Natural killer cell (primary cell): Measurements from ENCODE around the gene PLEKHA6. TPM values are rescaled to one million over a fixed set of nuclear protein-coding genes. Genes with fewer than 3 reads are reported as not detected.
A peak's percentile ranks its signal among the peaks of the same experiment; 100 is the strongest.

ENCODE experiments used
- ATAC-seq, 3 donors: fragments of 150-1000 bp in 2 of 3; fragments of 200-7000 bp in 1 of 3; cut with Tn5 transposase; 1 replicate in 1 of 3; 2 replicates in 2 of 3; pipeline ENCODE4 v1.10.0; 2021; ENCODE audit warnings: mild to moderate bottlenecking in 2 of 3, moderate library complexity in 2 of 3
- DNase-seq, 2 donors: peaks; one replicate each; pipeline versions ENCODE4 v3.0.0 to v3.0.0-alpha.2; 2013 to 2021; ENCODE audit warnings: mixed read lengths in 1 of 2
- H3K27ac ChIP-seq: one replicate; pipeline ENCODE4 v1.5.1; 2013; ENCODE audit warnings: mild to moderate bottlenecking, low read length
- H3K27me3 ChIP-seq: one replicate; pipeline ENCODE4 v1.6.1; 2013; ENCODE audit warnings: low read length; ENCODE audit not compliant: control insufficient read depth, insufficient read depth
- H3K36me3 ChIP-seq: one replicate; pipeline ENCODE4 v1.6.1; 2013; ENCODE audit warnings: low read length; ENCODE audit not compliant: control insufficient read depth, insufficient read depth
- H3K4me1 ChIP-seq: one replicate; pipeline ENCODE4 v1.6.1; 2013; ENCODE audit warnings: low read length; ENCODE audit not compliant: control insufficient read depth, insufficient read depth
- H3K4me3 ChIP-seq: one replicate; pipeline ENCODE4 v1.5.1; 2013; ENCODE audit warnings: low read length
- H3K9me3 ChIP-seq: one replicate; pipeline ENCODE4 v1.6.1; 2013; ENCODE audit warnings: low read length; ENCODE audit not compliant: control insufficient read depth, insufficient read depth
- H3K27ac Mint-ChIP-seq, 2 donors: one replicate each; pipeline ENCODE4 v1.8.0; 2022; ENCODE audit warnings: mild to moderate bottlenecking in 2 of 2, mixed read lengths in 2 of 2, moderate library complexity in 1 of 2
- H3K27me3 Mint-ChIP-seq, 2 donors: one replicate each; pipeline ENCODE4 v1.8.0; 2022; ENCODE audit warnings: low read depth in 2 of 2, mixed read lengths in 2 of 2
- H3K36me3 Mint-ChIP-seq: one replicate; pipeline ENCODE4 v1.8.0; 2022; ENCODE audit warnings: mixed read lengths
- H3K4me1 Mint-ChIP-seq, 2 donors: one replicate each; pipeline ENCODE4 v1.8.0; 2022; ENCODE audit warnings: mixed read lengths in 2 of 2
- H3K4me3 Mint-ChIP-seq: one replicate; pipeline ENCODE4 v1.8.0; 2022; ENCODE audit warnings: mild to moderate bottlenecking, moderate library complexity, mixed read lengths
- H3K9me3 Mint-ChIP-seq, 2 donors: one replicate each; pipeline ENCODE4 v1.8.0; 2022; ENCODE audit warnings: mixed read lengths in 2 of 2
- CTCF ChIP-seq: fragments of 200-600 bp; IDR thresholded peaks from one replicate; pipeline ENCODE4 v1.8.0; 2022; ENCODE audit warnings: antibody characterized with exemption
- WGBS: methylation state at CpG from one replicate; pipeline ENCODE4 v1.1.7; 2013; ENCODE audit warnings: missing lambda C conversion rate; ENCODE audit not compliant: insufficient coverage; 5-methylcytosine and 5-hydroxymethylcytosine counted together
- intact Hi-C: fragments of 100-400 bp; cut with micrococcal nuclease; formaldehyde crosslinking; loops from one replicate; pipeline ENCODE4 v1.14.2; 2022
- total RNA-seq, 4 donors: library from RNA; stranded (reverse); fragments of 120-200 nt in 1 of 4; gene quantifications; one replicate each; pipeline versions ENCODE4 v1.2.3 to v1.2.4, GENCODE V29; 2013 to 2022

PLEKHA6 gene
- total RNA-seq, 3 donors from 2014 or later (not counting 1 experiment from before 2014, with no cell fraction given): 0.10 to 0.43 (median 0.16) TPM

GRCh38 chr1:204259782-204260181 lies 99.9 kb downstream of the PLEKHA6 start:
- no peak for DNase-seq
- H3K27me3 Mint-ChIP-seq: peaks cover 0 to 3% of the 10 kb centered on the region in 2 donors
- intact Hi-C loops: no loop called here
- H3K9me3 Mint-ChIP-seq: no peaks in the 10 kb centered on the region
- Histone ChIP-seq H3K27ac (no peak overlapping the region), H3K4me3 (no peak overlapping the region), H3K27me3 (no peaks in the 10 kb centered on the region), H3K4me1 (no peaks in the 10 kb centered on the region), H3K9me3 (no peaks in the 10 kb centered on the region), H3K36me3 (no peaks in the 10 kb centered on the region)
- H3K4me1 Mint-ChIP-seq: no peaks in the 10 kb centered on the region
- no peak for ATAC-seq
- no peak overlapping the region for H3K27ac Mint-ChIP-seq
- TF ChIP-seq CTCF: no peak
- H3K36me3 Mint-ChIP-seq: no peaks in the 10 kb centered on the region
- no peak overlapping the region for H3K4me3 Mint-ChIP-seq
- WGBS: 83% methylated on average over 5 of the region's 5 CpGs

- no peaks in the 10 kb centered on the region for H3K36me3 Mint-ChIP-seq
- H3K27me3 Mint-ChIP-seq: peaks cover 0 to 3% of the 10 kb centered on the region in 2 donors
- DNase-seq (no peak), ATAC-seq (no peak)
- Histone ChIP-seq H3K27me3 (no peaks in the 10 kb centered on the region), H3K9me3 (no peaks in the 10 kb centered on the region), H3K36me3 (no peaks in the 10 kb centered on the region), H3K27ac (no peak overlapping the region), H3K4me3 (no peak overlapping the region), H3K4me1 (no peaks in the 10 kb centered on the region)
- intact Hi-C loops: no loop called here
- H3K4me1 Mint-ChIP-seq: no peaks in the 10 kb centered on the region
- H3K4me3 Mint-ChIP-seq: no peak overlapping the region
- no peak overlapping the region for H3K27ac Mint-ChIP-seq
- H3K9me3 Mint-ChIP-seq: no peaks in the 10 kb centered on the region
- no peak for TF ChIP-seq CTCF
- 93% methylated on average over 18 of the region's 18 CpGs for WGBS
These were observed 100.5 kb downstream of the PLEKHA6 start for GRCh38 chr1:204259196-204259595.

- Mint-ChIP-seq H3K9me3 (no peaks in the 10 kb centered on the region), H3K36me3 (no peaks in the 10 kb centered on the region), H3K4me1 (no peaks in the 10 kb centered on the region), H3K4me3 (no peak overlapping the region), H3K27ac (no peak overlapping the region), H3K27me3 (peaks cover 0 to 3% of the 10 kb centered on the region in 2 donors)
- no peaks in the 10 kb centered on the region for H3K27me3 ChIP-seq
- no peak overlapping the region for H3K4me3 ChIP-seq
- H3K36me3 ChIP-seq: no peaks in the 10 kb centered on the region
- H3K27ac ChIP-seq: no peak overlapping the region
- peak; percentile 17 to 47 for DNase-seq
- TF ChIP-seq CTCF: no peak
- intact Hi-C loops: loop anchor here (1.0 kb wide), 1 partner anchor 105 kb away; no protein-coding TSS in a partner anchor
- H3K9me3 ChIP-seq: no peaks in the 10 kb centered on the region
- no peaks in the 10 kb centered on the region for H3K4me1 ChIP-seq
- ATAC-seq: peak in 1 of 3 donors; percentile 42
- WGBS: 74% methylated on average over 6 of the region's 7 CpGs
These were observed 101.3 kb downstream of the PLEKHA6 start for GRCh38 chr1:204258213-204259115.
